KMS-11 (cell line): ENCODE measurements around the gene GADD45B.
A peak's percentile ranks its signal among the peaks of the same experiment; 100 is the strongest.

ENCODE experiments used
- H2AFZ ChIP-seq: fragments of 200-600 bp; sonication (generic); 2 replicates; pipeline ENCODE4 v1.6.1; 2016; ENCODE audit warnings: antibody characterized with exemption, mixed run types, low read depth
- H3K27ac ChIP-seq: fragments of 200-600 bp; sonication (generic); 2 replicates; pipeline ENCODE4 v1.6.1; 2016; ENCODE audit warnings: mild to moderate bottlenecking, mixed run types
- H3K27me3 ChIP-seq: fragments of 200-600 bp; sonication (generic); 2 replicates; pipeline ENCODE4 v1.6.1; 2017; ENCODE audit warnings: mild to moderate bottlenecking, low read depth, mixed run types, moderate library complexity; ENCODE audit not compliant: insufficient read depth
- H3K36me3 ChIP-seq: fragments of 200-600 bp; sonication (generic); 2 replicates; pipeline ENCODE4 v1.6.1; 2017; ENCODE audit warnings: mild to moderate bottlenecking, mixed run types; ENCODE audit not compliant: insufficient read depth
- H3K4me1 ChIP-seq: fragments of 200-600 bp; sonication (generic); 2 replicates; pipeline ENCODE4 v1.6.1; 2016; ENCODE audit warnings: mild to moderate bottlenecking, low read depth, mixed run types; ENCODE audit not compliant: poor library complexity, severe bottlenecking
- H3K4me2 ChIP-seq: fragments of 200-600 bp; sonication (generic); 2 replicates; pipeline ENCODE4 v1.7.0; 2016; ENCODE audit warnings: mild to moderate bottlenecking, mixed run types
- H3K4me3 ChIP-seq: fragments of 200-600 bp; sonication (generic); IDR thresholded peaks from 2 replicates; pipeline ENCODE4 v1.6.1; 2017; ENCODE audit warnings: low read depth, low read length, mixed read lengths; ENCODE audit not compliant: insufficient read depth
- H3K79me2 ChIP-seq: fragments of 200-600 bp; sonication (generic); 2 replicates; pipeline ENCODE4 v1.6.1; 2016; ENCODE audit warnings: low read depth, mixed run types; ENCODE audit not compliant: insufficient read depth
- H3K9ac ChIP-seq: fragments of 200-600 bp; sonication (generic); 2 replicates; pipeline ENCODE4 v1.6.1; 2016; ENCODE audit warnings: mild to moderate bottlenecking, mixed run types
- H4K20me1 ChIP-seq: fragments of 200-600 bp; sonication (generic); 2 replicates; pipeline ENCODE4 v1.6.1; 2016; ENCODE audit warnings: mild to moderate bottlenecking, mixed run types; ENCODE audit not compliant: insufficient read depth
- TF ChIP-seq, protein P1 (sequence below): fragments of 200-600 bp; sonication (generic); conservative IDR thresholded peaks from 2 replicates; pipeline ENCODE4 v1.6.1; 2017; ENCODE audit warnings: low read depth, mild to moderate bottlenecking, antibody characterized with exemption, low read length, moderate library complexity, mixed read lengths

Gene GADD45B

DNA sequence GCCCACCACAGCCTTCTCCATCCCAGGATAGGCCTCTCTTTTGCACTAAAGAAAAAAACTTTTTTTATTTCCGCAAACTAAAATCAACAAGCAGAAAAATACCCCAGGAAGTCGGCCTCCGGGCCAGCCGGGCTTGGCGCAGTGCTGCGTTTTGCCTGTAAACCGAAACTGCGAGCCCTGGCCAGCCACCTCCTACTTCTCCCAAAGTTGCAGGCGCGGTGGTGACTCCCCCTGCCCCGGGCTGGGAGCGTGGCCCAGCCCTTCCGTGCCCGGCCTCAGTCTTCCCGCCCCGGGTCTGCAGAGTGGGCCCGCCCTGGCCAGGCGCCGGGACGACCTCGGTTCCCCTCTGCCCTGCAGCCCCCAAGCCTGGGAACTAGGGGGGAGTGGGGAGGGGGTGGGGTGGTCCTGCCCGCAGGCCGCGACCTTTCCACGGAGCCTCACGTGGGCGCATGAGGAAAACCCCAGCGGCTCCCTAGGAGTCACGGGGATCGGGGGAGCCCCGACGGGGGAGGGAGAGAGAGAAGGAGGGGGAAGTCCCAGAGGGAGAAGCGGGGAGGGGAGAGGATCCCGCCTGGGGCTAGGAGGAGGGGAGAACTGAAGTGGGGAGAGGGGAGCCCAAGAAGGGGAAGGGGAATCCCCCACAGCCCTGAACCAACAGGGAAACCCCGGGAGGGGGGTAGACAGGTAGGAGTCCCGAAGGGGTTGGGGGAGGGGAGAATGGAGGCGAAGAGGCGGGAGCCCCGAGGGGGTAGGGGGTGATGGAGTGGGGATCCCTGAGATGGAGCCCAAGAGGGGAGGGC lies 3.0 kb downstream of the GADD45B start:
- peaks cover 28% of the 10 kb centered on the region for H3K4me1 ChIP-seq
- peak overlapping the region; percentile 62 for H3K27ac ChIP-seq
- H3K79me2 ChIP-seq: peaks cover 31% of the 10 kb centered on the region
- no peaks in the 10 kb centered on the region for H3K27me3 ChIP-seq
- H4K20me1 ChIP-seq: peaks cover 4% of the 10 kb centered on the region
- H3K4me2 ChIP-seq: peak overlapping the region; percentile 99
- no peaks in the 10 kb centered on the region for H3K36me3 ChIP-seq
- no peak overlapping the region; the same call in 1 of the 2 replicates for H2AFZ ChIP-seq
- TF ChIP-seq, protein P1, sequence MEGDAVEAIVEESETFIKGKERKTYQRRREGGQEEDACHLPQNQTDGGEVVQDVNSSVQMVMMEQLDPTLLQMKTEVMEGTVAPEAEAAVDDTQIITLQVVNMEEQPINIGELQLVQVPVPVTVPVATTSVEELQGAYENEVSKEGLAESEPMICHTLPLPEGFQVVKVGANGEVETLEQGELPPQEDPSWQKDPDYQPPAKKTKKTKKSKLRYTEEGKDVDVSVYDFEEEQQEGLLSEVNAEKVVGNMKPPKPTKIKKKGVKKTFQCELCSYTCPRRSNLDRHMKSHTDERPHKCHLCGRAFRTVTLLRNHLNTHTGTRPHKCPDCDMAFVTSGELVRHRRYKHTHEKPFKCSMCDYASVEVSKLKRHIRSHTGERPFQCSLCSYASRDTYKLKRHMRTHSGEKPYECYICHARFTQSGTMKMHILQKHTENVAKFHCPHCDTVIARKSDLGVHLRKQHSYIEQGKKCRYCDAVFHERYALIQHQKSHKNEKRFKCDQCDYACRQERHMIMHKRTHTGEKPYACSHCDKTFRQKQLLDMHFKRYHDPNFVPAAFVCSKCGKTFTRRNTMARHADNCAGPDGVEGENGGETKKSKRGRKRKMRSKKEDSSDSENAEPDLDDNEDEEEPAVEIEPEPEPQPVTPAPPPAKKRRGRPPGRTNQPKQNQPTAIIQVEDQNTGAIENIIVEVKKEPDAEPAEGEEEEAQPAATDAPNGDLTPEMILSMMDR: no peak; the same call in none of the 2 replicates
- no peak overlapping the region for H3K4me3 ChIP-seq
- peak overlapping the region; percentile 72; the same call in 1 of the 2 replicates for H3K9ac ChIP-seq

DNA sequence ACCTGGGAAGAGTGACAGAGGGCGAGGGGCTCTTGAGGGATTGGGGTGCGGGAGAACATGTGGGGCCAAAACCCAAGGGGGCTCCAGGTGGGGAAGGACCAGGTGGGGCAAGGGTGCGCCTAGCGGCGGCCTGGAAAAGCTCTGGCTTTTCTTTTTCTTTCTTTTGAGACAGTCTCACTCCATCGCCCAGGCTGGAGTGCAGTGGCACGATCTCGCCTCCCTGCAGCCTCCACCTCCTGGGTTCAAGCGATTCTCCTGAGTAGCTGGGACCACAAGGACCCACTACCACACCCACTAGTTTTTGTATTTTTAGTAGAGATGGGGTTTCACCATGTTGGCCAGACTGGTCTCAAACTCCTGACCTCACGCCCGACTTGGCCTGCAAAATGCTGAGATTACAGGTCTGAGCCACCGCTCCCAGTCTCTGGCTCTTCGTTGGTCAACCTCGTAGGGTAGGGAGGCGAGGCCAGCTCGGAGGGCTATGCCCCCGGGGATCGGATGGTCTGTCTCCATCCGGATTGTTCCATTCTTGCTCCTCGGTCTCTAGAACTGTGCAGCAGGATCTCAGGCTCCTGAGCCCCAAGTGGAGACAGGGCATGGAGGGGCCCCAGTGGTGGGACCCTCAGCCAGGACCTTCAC lies 3.7 kb downstream of the GADD45B start:
- H3K27me3 ChIP-seq: no peaks in the 10 kb centered on the region
- TF ChIP-seq, protein P1: peak; percentile 36
- peaks cover 4% of the 10 kb centered on the region for H4K20me1 ChIP-seq
- no peak overlapping the region for H3K9ac ChIP-seq
- peaks cover 24% of the 10 kb centered on the region for H3K4me1 ChIP-seq
- H3K27ac ChIP-seq: peak overlapping the region; percentile 62; the same call in 1 of the 2 replicates
- H3K4me3 ChIP-seq: no peak overlapping the region
- H2AFZ ChIP-seq: no peak overlapping the region; the same call in 1 of the 2 replicates
- H3K4me2 ChIP-seq: peak overlapping the region; percentile 99
- H3K79me2 ChIP-seq: peaks cover 31% of the 10 kb centered on the region
- no peaks in the 10 kb centered on the region for H3K36me3 ChIP-seq

DNA sequence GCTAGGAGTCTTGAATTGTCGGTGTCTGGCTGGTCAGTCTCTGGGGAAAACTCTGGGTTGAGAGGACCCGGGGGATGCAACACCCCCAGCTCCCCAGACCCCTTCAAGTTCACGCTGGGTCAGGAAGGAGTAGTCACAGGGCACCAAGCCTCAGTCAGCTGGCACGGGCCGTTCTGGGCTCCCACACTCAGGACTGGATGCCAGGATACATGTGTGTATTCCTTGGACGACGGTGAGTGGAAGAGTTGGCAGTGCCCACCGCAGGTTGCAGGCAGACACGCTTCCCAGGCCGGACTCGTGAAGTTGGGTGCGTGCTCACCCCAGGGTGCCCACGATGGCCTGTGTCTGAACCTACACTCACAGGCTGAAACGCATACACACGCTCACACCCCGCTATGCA lies 5.5 kb downstream of the GADD45B start:
- Histone ChIP-seq H3K79me2 (peaks cover 25% of the 10 kb centered on the region), H3K4me3 (no peak overlapping the region), H3K9ac (no peak overlapping the region), H2AFZ (no peak overlapping the region), H3K4me1 (peaks cover 24% of the 10 kb centered on the region), H3K36me3 (no peaks in the 10 kb centered on the region), H3K27ac (no peak overlapping the region), H4K20me1 (peaks cover 4% of the 10 kb centered on the region), H3K4me2 (no peak overlapping the region), H3K27me3 (no peaks in the 10 kb centered on the region)
- TF ChIP-seq, protein P1: no peak

DNA sequence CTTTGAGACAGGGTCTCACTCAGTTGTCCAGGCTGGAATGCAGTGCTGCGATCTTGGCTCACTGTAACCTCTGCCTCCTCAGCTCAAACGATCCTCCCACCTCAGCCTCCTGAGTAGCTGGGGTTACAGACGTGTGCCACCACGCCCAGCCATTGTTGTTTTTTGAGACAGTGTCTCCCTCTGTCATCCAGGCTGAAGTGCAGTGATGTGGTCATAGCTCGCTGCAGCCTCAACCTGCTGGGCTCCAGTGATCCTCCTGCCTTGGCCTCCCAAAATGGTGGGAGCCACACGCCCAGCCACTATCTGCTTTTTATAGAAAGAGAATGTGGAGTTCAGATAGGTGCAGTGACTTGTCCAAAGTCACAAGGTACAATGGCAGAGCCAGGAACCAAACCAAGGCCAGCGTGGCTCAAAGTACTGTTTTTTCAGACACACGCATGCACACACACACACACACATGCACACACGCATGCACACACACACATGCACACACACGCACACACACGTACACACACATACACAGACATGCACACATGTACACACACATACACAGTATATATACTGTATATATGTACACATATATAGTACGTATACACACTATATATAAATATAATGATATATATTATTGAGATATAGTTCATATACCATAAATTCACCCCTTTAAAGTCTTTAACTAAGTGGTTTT lies 6.6 kb downstream of the GADD45B start:
- no peak overlapping the region for H3K27ac ChIP-seq
- no peak overlapping the region for H3K4me3 ChIP-seq
- peaks cover 24% of the 10 kb centered on the region for H3K4me1 ChIP-seq
- H3K27me3 ChIP-seq: no peaks in the 10 kb centered on the region
- H2AFZ ChIP-seq: no peak overlapping the region
- no peak overlapping the region for H3K4me2 ChIP-seq
- H3K9ac ChIP-seq: no peak overlapping the region
- TF ChIP-seq, protein P1: no peak
- peaks cover 15% of the 10 kb centered on the region for H3K79me2 ChIP-seq
- H4K20me1 ChIP-seq: no peaks in the 10 kb centered on the region; the same call in 1 of the 2 replicates
- H3K36me3 ChIP-seq: no peaks in the 10 kb centered on the region
